Vagina (tissue), 2 donors: ENCODE data around the gene CBX8.

Source experiments
- CTCF ChIP-seq, 3 experiments: fragments of 450-650 bp in 2 of 3; fragments of 200-600 bp in 1 of 3; sonication (generic) in 1 of 3; IDR thresholded peaks; one replicate each; pipeline ENCODE4 v1.5.1; 2017 to 2019; ENCODE audit warnings: antibody characterized with exemption in 3 of 3, mild to moderate bottlenecking in 2 of 3, moderate library complexity in 2 of 3
- POLR2A ChIP-seq, 2 donors: fragments of 450-650 bp; IDR thresholded peaks; one replicate each; pipeline ENCODE4 v1.6.1; 2017; ENCODE audit warnings: antibody characterized with exemption in 2 of 2, mild to moderate bottlenecking in 2 of 2, moderate library complexity in 2 of 2
- POLR2AphosphoS5 ChIP-seq, 2 donors: sonication (generic); formaldehyde crosslinking; IDR thresholded peaks; one replicate each; pipeline ENCODE4 v1.9.0; 2017; ENCODE audit warnings: antibody characterized with exemption in 2 of 2, mild to moderate bottlenecking in 2 of 2, low read depth in 1 of 2; ENCODE audit not compliant: insufficient read depth in 1 of 2

GRCh38 chr17:79806446-79806760 lies 9.5 kb upstream of the CBX8 start:
- no peak for TF ChIP-seq CTCF (IDR thresholded peaks at IDR 0.05)
- TF ChIP-seq POLR2AphosphoS5 (IDR thresholded peaks at IDR 0.05; ENCODE audit: insufficient read depth in 1 of 2, low read depth in 1 of 2), result no peak
- no peak for TF ChIP-seq POLR2A (IDR thresholded peaks at IDR 0.05)
